DMS114 treated with DMSO at 0.1 percent for 48 hours (cell line): ENCODE results near the gene CSMD2.
A peak's percentile ranks its signal among the peaks of the same experiment; 100 is the strongest.

Source experiments
- DNase-seq: peaks from one replicate; lab custom pipeline; 2025; ENCODE audit not compliant: unreplicated experiment; lab: John Stamatoyannopoulos, UW

CSMD2 gene

DNA sequence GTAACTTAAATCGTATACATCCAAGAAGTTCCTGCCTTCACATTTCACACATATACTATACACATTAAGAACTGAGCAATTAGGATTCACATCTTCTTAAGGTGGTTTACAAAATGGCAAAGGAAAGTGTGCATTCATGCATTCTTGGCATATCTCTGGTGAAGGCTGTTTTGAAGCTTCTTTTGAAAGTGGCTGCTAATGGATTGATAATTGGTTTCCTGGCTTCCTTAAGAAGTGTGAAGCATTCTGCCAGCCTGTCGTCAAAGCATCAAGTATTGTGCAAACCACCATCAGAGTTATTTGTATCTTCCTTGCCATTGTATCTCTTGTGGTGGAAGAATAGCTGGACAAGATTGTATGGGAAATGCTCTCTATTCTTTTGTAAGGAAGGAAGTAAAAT is 396.2 kb downstream of the CSMD2 start:
- no peak for DNase-seq

DNA sequence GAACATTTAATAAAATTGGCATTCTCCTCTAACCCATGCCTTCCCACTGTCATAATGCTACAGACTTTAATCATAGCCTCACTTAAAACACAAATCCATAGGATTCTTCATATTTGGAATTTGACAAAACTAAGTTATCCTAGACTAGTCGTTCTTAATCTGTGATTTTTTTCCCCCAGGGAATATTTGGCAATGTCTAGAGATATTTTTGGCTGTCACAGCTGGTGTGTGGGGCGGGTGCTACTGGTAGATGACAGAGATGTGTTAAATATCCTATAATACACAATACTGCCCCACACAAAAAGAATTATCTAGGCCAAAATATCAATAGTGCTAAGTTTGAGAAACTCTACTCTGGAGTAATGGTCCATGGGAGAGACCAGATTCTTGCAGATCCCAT is 396.9 kb downstream of the CSMD2 start:
- no peak for DNase-seq

GRCh38 chr1:33764149-33764548 is 400.9 kb downstream of the CSMD2 start:
- DNase-seq = no peak

- no peak for DNase-seq
These were observed 401.6 kb downstream of the CSMD2 start for GRCh38 chr1:33763406-33763805.

GRCh38 chr1:33762962-33763361 is 402.1 kb downstream of the CSMD2 start:
- no peak for DNase-seq

GRCh38 chr1:33762109-33762830 is 402.8 kb downstream of the CSMD2 start:
- DNase-seq = no peak

GRCh38 chr1:33758698-33759097 is 406.3 kb downstream of the CSMD2 start:
- DNase-seq = no peak

GRCh38 chr1:33753087-33753856 is 411.8 kb downstream of the CSMD2 start:
- DNase-seq = no peak

DNA sequence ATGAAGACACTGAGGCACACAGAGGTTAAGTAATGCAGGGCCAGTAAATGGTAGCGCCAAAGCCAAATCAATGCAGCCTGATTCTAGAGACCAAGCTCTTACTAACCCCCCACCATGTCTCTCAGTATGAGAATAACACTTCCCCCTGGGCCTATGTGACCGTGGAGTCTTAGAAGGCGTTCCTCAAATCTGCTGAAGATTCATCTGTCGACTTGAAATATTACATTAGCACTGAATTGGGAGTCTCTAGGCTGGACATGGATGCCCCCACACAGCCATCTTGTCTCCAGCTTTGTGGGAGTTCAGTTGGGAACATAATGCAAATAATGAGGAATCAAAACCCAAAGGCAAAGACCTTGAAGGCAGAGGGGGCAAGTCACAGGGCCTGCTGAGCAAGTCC is 419.1 kb downstream of the CSMD2 start:
- DNase-seq = no peak

DNA sequence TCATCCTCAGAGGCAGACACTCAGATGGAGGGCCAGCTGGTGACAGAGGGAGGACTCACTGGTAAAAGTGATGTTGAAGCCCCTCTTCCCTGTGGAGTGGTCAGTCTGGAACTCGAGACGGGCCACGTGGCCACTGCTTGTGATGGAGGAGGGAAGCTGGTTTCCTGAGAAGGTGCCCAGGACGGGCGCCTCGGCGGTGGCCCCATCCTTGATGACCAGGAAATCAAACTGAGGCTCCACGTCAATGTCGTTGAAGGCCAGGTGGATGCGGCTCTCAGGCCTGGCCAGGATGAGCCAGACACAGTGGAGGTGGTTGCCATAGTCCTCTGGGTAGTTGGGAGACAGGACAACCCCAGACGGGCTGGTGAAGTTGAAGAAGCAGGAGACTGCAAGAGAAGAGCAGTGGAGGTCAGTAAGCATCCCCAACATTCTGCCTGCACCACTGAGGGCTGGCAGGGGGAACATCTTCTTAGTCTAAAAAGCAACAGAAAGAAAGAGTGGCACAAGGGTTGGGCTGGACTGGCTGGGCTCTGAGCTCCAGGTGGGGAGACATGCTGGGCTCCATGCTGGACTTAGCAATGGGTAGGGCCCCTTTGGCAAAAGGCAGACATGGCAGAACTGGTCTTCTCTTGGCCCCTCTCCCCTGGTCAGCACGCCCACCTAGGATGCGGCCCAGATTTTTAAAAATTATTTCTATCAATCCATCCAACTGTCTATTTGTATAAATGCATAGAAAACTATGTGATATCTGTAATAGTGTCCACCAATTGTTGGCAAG is 421.6 kb downstream of the CSMD2 start:
- no peak for DNase-seq

GRCh38 chr1:33742663-33743062 is 422.4 kb downstream of the CSMD2 start:
- no peak for DNase-seq

GRCh38 chr1:33741749-33742148 is 423.3 kb downstream of the CSMD2 start:
- DNase-seq = no peak

DNA sequence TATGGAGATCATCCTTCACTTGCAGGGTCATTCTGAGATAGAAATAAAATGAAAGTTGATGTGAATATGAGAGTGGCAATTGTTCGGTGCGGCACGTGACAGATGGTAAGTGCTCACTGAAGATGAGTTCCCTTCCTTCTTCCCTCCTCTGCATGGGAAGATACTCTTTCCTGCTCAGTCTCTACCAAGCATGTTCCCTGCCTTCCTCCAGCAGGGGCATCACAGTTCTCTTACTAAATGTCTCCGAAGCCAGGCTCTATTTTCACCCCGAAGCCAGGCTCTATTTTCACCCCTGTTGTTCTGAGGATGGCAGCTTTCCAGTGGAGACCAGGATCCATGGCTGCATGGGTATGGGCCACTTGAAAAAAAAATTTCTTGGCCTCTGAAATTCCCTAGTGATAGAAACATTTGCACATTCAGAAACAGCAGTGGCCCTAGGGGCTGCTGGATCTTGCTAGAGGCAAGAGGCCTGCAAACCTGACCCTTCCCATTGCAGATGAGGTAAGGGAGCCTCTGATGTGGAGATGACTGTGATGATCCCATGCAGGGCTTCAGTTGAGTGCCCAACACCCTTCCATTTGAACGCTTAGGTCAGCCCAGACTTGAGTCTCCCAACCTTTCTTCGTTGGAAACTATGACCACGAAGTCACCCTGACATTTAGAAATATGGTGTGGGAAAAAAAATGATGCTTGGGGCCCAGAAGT is 424.8 kb downstream of the CSMD2 start:
- DNase-seq = no peak

DNA sequence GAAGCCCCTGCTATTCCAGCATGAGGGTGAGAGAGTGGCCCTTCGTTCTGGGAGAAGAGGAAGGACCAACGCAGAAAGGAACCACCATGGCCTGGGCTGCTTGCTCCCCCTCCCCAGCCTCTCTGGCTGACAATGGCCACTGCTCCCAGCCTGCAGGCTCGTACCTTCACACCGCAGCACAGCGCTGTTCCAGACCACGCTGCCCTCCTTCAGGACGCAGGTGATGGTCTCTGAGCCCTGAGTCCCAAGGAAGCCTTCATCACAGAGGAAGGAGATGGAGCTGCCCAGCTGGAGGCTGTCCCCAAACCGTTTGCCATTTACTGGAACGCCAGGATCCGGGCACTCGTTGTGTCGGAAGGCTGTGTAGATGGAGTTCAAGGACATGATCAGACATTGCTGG is 426.1 kb downstream of the CSMD2 start:
- no peak for DNase-seq

- DNase-seq = no peak
These were observed 426.5 kb downstream of the CSMD2 start for GRCh38 chr1:33738536-33738935.

GRCh38 chr1:33736496-33736895 is 428.5 kb downstream of the CSMD2 start:
- DNase-seq = no peak

DNA sequence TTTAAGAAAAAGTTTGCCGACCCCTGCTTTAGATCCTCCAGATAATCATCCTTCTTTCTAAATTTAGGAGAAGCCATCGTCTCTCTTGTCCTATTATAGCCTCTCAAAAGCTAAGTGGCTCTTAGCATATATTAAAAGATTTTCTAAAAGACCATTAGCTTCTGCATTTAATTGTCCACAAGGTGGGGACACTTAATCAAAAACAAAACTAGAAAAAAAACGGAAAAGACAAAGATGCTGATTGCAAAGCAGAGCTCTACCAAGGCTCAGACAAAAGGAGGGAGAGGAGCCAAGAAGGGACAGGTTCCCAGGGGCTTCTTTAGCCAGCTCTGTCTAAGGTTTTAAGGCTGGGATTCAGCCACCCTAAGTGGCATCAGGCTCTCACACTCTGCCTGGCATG is 429.4 kb downstream of the CSMD2 start:
- peak; percentile 28 for DNase-seq

- DNase-seq = no peak
These were observed 437.7 kb downstream of the CSMD2 start for GRCh38 chr1:33727310-33727709.

GRCh38 chr1:33726274-33726804 is 438.7 kb downstream of the CSMD2 start:
- no peak for DNase-seq

- DNase-seq = no peak
These were observed 439.4 kb downstream of the CSMD2 start for GRCh38 chr1:33725556-33726160.

DNA sequence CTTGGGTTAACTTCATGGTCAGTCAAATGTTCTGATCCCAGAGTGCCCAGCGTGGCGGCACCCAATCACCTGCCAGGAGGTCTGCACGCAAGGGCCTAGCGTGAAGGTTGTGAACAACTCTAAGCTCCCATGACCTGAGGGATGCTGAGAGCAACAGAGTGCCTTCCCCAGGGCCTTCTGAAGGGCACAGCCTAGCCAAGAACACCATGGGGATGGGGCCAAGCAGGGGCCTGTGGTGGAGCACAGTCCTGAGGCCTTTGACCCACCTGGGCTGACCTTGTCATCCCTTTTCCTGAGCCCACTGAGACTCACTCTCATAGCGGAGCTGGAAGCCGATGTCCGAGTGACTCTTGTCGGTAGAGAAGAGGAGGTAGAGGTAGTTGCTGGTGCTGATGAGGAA is 440.0 kb downstream of the CSMD2 start:
- no peak for DNase-seq
